NCI-H1694 treated with DMSO at 0.1 percent for 48 hours (cell line): ENCODE data around the gene CEP55.
"Not testable (repeated sequence)": the region's sequence is repeated elsewhere in the genome, so short reads cannot be mapped to it uniquely, and the experiment has no call there.

ENCODE experiments used
- DNase-seq: peaks from one replicate; lab custom pipeline; 2025; lab: John Stamatoyannopoulos, UW

CEP55 gene

GRCh38 chr10:93496322-93497041 is at the start of gene CEP55:
Gene CEP55 (plus strand): TSS chr10:93496612. CDS start chr10:93500052, 3,440 bp downstream.
- peak; percentile 88 for DNase-seq

- DNase-seq, result no peak
These were observed 49.4 kb upstream of the CEP55 start for GRCh38 chr10:93447019-93447418.

- DNase-seq, result no peak
These were observed 48.4 kb upstream of the CEP55 start for GRCh38 chr10:93447970-93448369.

- DNase-seq, result no peak
These were observed 45.0 kb upstream of the CEP55 start for GRCh38 chr10:93451244-93451947.

- DNase-seq, result no peak
These were observed 44.3 kb upstream of the CEP55 start for GRCh38 chr10:93452143-93452542.

- DNase-seq, result no peak
These were observed 42.3 kb upstream of the CEP55 start for GRCh38 chr10:93454146-93454545.

GRCh38 chr10:93454736-93455135 is 41.7 kb upstream of the CEP55 start:
- no peak for DNase-seq

GRCh38 chr10:93456480-93456879 is 39.9 kb upstream of the CEP55 start:
- no peak for DNase-seq

GRCh38 chr10:93457511-93457910 is 38.9 kb upstream of the CEP55 start:
- DNase-seq, result no peak

GRCh38 chr10:93458821-93459257 is 37.6 kb upstream of the CEP55 start:
- no peak for DNase-seq

GRCh38 chr10:93459466-93459865 is 36.9 kb upstream of the CEP55 start:
- DNase-seq, result no peak

- no peak for DNase-seq
These were observed 35.2 kb upstream of the CEP55 start for GRCh38 chr10:93461109-93461806.

- DNase-seq, result no peak
These were observed 34.6 kb upstream of the CEP55 start for GRCh38 chr10:93461807-93462178.

- DNase-seq, result no peak
These were observed 34.0 kb upstream of the CEP55 start for GRCh38 chr10:93462371-93462770.

- DNase-seq, result no peak
These were observed 33.5 kb upstream of the CEP55 start for GRCh38 chr10:93462881-93463280.

- no peak for DNase-seq
These were observed 32.5 kb upstream of the CEP55 start for GRCh38 chr10:93463723-93464476.

- no peak for DNase-seq
These were observed 31.5 kb upstream of the CEP55 start for GRCh38 chr10:93464776-93465388.

- DNase-seq, result peak; percentile 73
These were observed 30.4 kb upstream of the CEP55 start for GRCh38 chr10:93465806-93466675.

- not testable (repeated sequence) for DNase-seq
These were observed 28.8 kb upstream of the CEP55 start for GRCh38 chr10:93467635-93468034.

- no peak for DNase-seq
These were observed 27.8 kb upstream of the CEP55 start for GRCh38 chr10:93468461-93469213.
